Suprapubic skin (tissue), 4 donors: ENCODE data around the gene TMEM255A. TPM values are rescaled to one million over a fixed set of nuclear protein-coding genes. Genes with fewer than 3 reads are reported as not detected.

Source experiments
- DNase-seq, 2 donors: peaks; one replicate each; pipeline ENCODE4 v3.0.0-alpha.2; 2019; ENCODE audit warnings: low spot score in 2 of 2
- H3K27ac ChIP-seq: fragments of 200-600 bp; sonication (generic); one replicate; pipeline ENCODE4 v1.5.1; 2019
- H3K27me3 ChIP-seq: fragments of 200-600 bp; sonication (generic); one replicate; pipeline ENCODE4 v1.5.1; 2019
- H3K36me3 ChIP-seq: fragments of 200-600 bp; sonication (generic); one replicate; pipeline ENCODE4 v1.5.1; 2019
- H3K4me1 ChIP-seq: fragments of 200-600 bp; sonication (generic); one replicate; pipeline ENCODE4 v1.5.1; 2019
- H3K4me3 ChIP-seq: fragments of 200-600 bp; sonication (generic); one replicate; pipeline ENCODE4 v1.5.1; 2019; ENCODE audit warnings: mild to moderate bottlenecking
- H3K9me3 ChIP-seq: fragments of 200-600 bp; sonication (generic); one replicate; pipeline ENCODE4 v1.5.1; 2019
- CTCF ChIP-seq, 2 donors: fragments of 200-600 bp in 1 of 2; fragments of 450-650 bp in 1 of 2; sonication (generic) in 1 of 2; IDR thresholded peaks; one replicate each; pipeline ENCODE4 v1.5.1; 2016 to 2019; ENCODE audit warnings: antibody characterized with exemption in 2 of 2, mild to moderate bottlenecking in 1 of 2, moderate library complexity in 1 of 2
- EP300 ChIP-seq: sonication (generic); formaldehyde crosslinking; IDR thresholded peaks from one replicate; pipeline ENCODE4 v1.6.1; 2017; ENCODE audit warnings: antibody characterized with exemption
- POLR2A ChIP-seq, 2 donors: fragments of 450-650 bp; IDR thresholded peaks; one replicate each; pipeline ENCODE4 v1.6.1; 2017; ENCODE audit warnings: antibody characterized with exemption in 2 of 2, mild to moderate bottlenecking in 2 of 2, moderate library complexity in 2 of 2
- POLR2AphosphoS5 ChIP-seq, 3 donors: sonication (generic); formaldehyde crosslinking; IDR thresholded peaks; one replicate each; pipeline ENCODE4 v1.6.1; 2017; ENCODE audit warnings: antibody characterized with exemption in 3 of 3
- WGBS: methylation state at CpG from one replicate; pipeline ENCODE4 v1.1.5; 2018; 5-methylcytosine and 5-hydroxymethylcytosine counted together
- total RNA-seq, 4 donors: library from RNA; depleted of rRNA; stranded (reverse); fragments of >200 nt; gene quantifications; one replicate each; pipeline ENCODE4 v1.1.0, GENCODE V29; 2016

Gene TMEM255A
- total RNA-seq, 4 donors from 2014 or later, result 0.72 to 1.7 (median 1.6) TPM

GRCh38 chrX:120238933-120239332 lies 72.3 kb downstream of the TMEM255A start:
- no peak for DNase-seq
- no peaks in the 10 kb centered on the region for H3K27me3 ChIP-seq
- H3K9me3 ChIP-seq, result no peaks in the 10 kb centered on the region
- H3K4me1 ChIP-seq, result peaks cover 13% of the 10 kb centered on the region
- H3K36me3 ChIP-seq, result no peaks in the 10 kb centered on the region
- no peak for TF ChIP-seq EP300
- no peak for TF ChIP-seq CTCF (IDR thresholded peaks at IDR 0.05)
- no peak for TF ChIP-seq POLR2A (IDR thresholded peaks at IDR 0.05)
- no peak for TF ChIP-seq POLR2AphosphoS5 (IDR thresholded peaks at IDR 0.05)
- WGBS, result 81% methylated on average over 4 of the region's 4 CpGs
- H3K27ac ChIP-seq, result no peak overlapping the region
- no peak overlapping the region for H3K4me3 ChIP-seq

DNA sequence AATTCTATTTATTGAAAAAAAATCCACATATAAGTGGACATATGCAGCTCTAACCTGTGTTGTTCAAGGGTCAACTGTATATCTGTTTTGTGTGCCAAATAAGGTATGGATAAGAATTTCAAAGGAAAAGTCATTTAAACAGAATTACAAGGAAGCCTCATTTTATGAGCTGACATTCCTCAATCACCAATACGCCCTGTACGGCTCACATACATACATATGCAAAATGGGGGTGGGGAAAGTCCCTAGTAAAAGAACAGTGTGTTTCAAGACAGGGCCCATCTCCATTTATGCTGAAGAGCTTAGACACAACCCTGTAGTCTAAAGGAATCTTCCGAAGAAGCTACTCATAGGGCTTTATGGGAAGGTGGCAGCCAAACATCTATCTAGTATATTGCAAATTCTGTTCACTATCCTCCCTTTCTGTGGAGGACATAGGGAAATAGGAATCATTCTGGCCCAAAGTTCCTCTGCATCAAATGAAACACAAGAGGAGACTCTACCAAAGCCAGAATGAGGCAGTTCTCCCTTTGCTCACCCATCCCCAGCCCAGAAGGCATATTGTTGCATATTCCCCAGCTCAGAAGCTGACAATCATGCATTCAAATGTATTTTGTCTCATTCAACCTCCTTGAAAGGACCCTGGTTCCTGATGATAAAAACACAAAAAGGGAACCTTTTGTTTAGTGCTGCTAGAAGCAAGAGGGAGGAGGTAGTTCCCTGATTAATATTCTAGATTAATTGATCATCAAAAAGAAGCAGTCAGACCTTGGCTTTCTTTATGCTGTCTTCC lies 74.4 kb downstream of the TMEM255A start:
- TF ChIP-seq CTCF (IDR thresholded peaks at IDR 0.05), result no peak
- no peak for TF ChIP-seq POLR2AphosphoS5 (IDR thresholded peaks at IDR 0.05)
- no peak for TF ChIP-seq EP300
- TF ChIP-seq POLR2A (IDR thresholded peaks at IDR 0.05), result no peak
- DNase-seq, result no peak
- no peak overlapping the region for H3K27ac ChIP-seq
- no peaks in the 10 kb centered on the region for H3K9me3 ChIP-seq
- H3K4me1 ChIP-seq, result no peaks in the 10 kb centered on the region
- no peaks in the 10 kb centered on the region for H3K36me3 ChIP-seq
- H3K4me3 ChIP-seq, result no peak overlapping the region
- no peaks in the 10 kb centered on the region for H3K27me3 ChIP-seq
- WGBS, result 61% methylated on average over 3 of the region's 3 CpGs

- Histone ChIP-seq H3K36me3 (no peaks in the 10 kb centered on the region), H3K4me1 (no peaks in the 10 kb centered on the region), H3K27ac (no peak overlapping the region), H3K9me3 (no peaks in the 10 kb centered on the region), H3K27me3 (no peaks in the 10 kb centered on the region), H3K4me3 (no peak overlapping the region)
- DNase-seq, result no peak
- TF ChIP-seq POLR2AphosphoS5 (IDR thresholded peaks at IDR 0.05) (no peak), EP300 (no peak), CTCF (IDR thresholded peaks at IDR 0.05) (no peak), POLR2A (IDR thresholded peaks at IDR 0.05) (no peak)
- 78% methylated on average over 6 of the region's 6 CpGs for WGBS
These were observed 76.0 kb downstream of the TMEM255A start for GRCh38 chrX:120235284-120235683.

DNA sequence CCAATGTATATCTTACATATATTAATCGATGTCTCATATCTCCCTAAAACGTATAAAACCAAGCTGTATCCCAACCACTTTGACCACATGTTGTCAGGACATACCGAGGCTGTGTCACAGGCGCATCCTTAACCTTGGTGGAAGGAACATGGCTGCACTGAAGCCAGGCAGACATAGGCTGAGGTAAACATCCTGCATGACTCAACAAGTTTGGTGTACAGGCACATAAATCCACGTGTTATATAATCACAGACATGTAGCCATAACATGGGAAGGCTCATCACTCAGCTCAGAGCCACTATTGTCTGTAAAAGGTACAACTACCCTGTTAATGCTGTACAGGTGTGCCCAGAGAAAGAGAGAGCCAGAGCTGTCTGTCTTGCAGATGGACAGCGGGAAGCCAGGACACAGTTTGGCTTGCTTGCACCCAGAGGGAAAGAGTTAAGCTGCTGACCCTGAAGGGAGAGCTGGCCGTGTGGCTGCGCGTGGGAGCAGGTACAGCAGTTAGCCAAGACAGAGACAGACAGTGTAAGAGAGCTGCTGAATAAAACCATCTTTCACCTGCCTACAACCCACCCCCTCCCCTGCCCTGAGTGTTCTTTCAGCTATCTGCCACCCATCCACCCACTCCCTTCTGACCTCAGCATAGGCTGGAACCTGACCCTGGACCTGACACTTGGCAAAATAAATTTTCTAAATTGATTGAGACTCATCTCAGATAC lies 82.9 kb downstream of the TMEM255A start:
- Histone ChIP-seq H3K27ac (no peak overlapping the region), H3K36me3 (no peaks in the 10 kb centered on the region), H3K4me3 (no peak overlapping the region), H3K9me3 (no peaks in the 10 kb centered on the region), H3K27me3 (no peaks in the 10 kb centered on the region), H3K4me1 (no peaks in the 10 kb centered on the region)
- TF ChIP-seq EP300, result no peak
- no peak for TF ChIP-seq POLR2AphosphoS5 (IDR thresholded peaks at IDR 0.05)
- TF ChIP-seq POLR2A (IDR thresholded peaks at IDR 0.05), result no peak
- TF ChIP-seq CTCF (IDR thresholded peaks at IDR 0.05), result no peak
- WGBS, result 76% methylated on average over 8 of the region's 9 CpGs
- DNase-seq, result no peak

GRCh38 chrX:120224388-120224787 lies 86.9 kb downstream of the TMEM255A start:
- H3K36me3 ChIP-seq, result peaks cover 5% of the 10 kb centered on the region
- H3K4me1 ChIP-seq, result no peaks in the 10 kb centered on the region
- WGBS, result 88% methylated on average over 4 of the region's 4 CpGs
- H3K27me3 ChIP-seq, result no peaks in the 10 kb centered on the region
- H3K9me3 ChIP-seq, result no peaks in the 10 kb centered on the region
- TF ChIP-seq CTCF (IDR thresholded peaks at IDR 0.05), result no peak
- no peak for TF ChIP-seq POLR2A (IDR thresholded peaks at IDR 0.05)
- no peak for TF ChIP-seq POLR2AphosphoS5 (IDR thresholded peaks at IDR 0.05)
- no peak for TF ChIP-seq EP300
- H3K4me3 ChIP-seq, result no peak overlapping the region
- H3K27ac ChIP-seq, result no peak overlapping the region
- no peak for DNase-seq
